HEK293T (cell line): ENCODE data around the gene DOCK1.

ENCODE experiments used
- ARNT ChIP-seq: fragments of 450-650 bp; IDR thresholded peaks from 2 replicates; pipeline ENCODE4 v1.6.1; 2017; ENCODE audit warnings: mild to moderate bottlenecking
- BHLHE40 ChIP-seq: fragments of 450-650 bp; IDR thresholded peaks from 2 replicates; pipeline ENCODE4 v1.6.1; 2016; ENCODE audit warnings: mild to moderate bottlenecking, moderate library complexity, borderline replicate concordance
- ELF4 ChIP-seq: fragments of 450-650 bp; IDR thresholded peaks from 2 replicates; pipeline ENCODE4 v1.6.1; 2017; ENCODE audit warnings: antibody characterized with exemption
- FOXM1 ChIP-seq: fragments of 450-650 bp; IDR thresholded peaks from 2 replicates; pipeline ENCODE4 v1.6.1; 2017; ENCODE audit warnings: mild to moderate bottlenecking, borderline replicate concordance
- HDGF ChIP-seq: fragments of 450-650 bp; IDR thresholded peaks from 2 replicates; pipeline ENCODE4 v1.6.1; 2017; ENCODE audit warnings: antibody characterized with exemption, borderline replicate concordance
- NFRKB ChIP-seq: fragments of 450-650 bp; IDR thresholded peaks from 2 replicates; pipeline ENCODE4 v1.6.1; 2016; ENCODE audit warnings: mild to moderate bottlenecking, moderate library complexity
- SP1 ChIP-seq: fragments of 450-650 bp; IDR thresholded peaks from 2 replicates; pipeline ENCODE4 v1.6.1; 2017
- ZNF384 ChIP-seq: fragments of 450-650 bp; IDR thresholded peaks from 2 replicates; pipeline ENCODE4 v1.6.1; 2016

DNA sequence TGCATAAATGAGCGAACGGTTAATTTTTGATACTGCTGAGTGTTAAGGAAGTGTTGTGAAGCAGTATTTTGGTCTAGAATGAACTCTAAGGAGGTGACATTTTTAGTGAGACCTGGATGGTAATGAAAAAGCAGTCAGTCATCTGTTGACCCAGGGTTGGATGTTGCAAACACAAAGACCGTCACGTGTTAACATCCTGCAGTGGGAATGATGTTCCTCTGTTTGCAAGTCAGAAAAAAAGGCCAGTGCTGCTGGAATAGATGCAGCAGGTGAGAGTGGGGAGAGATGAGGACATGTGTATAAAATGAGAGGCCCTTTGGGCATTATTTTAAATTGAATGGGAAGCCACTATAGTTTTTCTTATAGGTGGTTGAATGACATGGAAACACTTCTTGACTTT, 251.9 kb downstream of the DOCK1 start:
- TF ChIP-seq ZNF384 (no peak), ARNT (no peak), BHLHE40 (no peak), HDGF (no peak), FOXM1 (no peak), ELF4 (no peak), NFRKB (no peak), SP1 (no peak)
